NCI-H2227 (cell line): ENCODE results near the gene KRTAP17-1.

Experiments used
- DNase-seq: peaks from one replicate; lab custom pipeline; 2025; ENCODE audit not compliant: unreplicated experiment; lab: John Stamatoyannopoulos, UW

KRTAP17-1 gene

GRCh38 chr17:41333098-41333497 lies 17.6 kb upstream of the KRTAP17-1 start:
- DNase-seq: no peak

GRCh38 chr17:41332239-41332638 lies 16.7 kb upstream of the KRTAP17-1 start:
- no peak for DNase-seq

- no peak for DNase-seq
Measured at GRCh38 chr17:41331606-41332005, 16.1 kb upstream of the KRTAP17-1 start.

GRCh38 chr17:41329279-41329948 lies 13.9 kb upstream of the KRTAP17-1 start:
- DNase-seq: peak; percentile 40

- DNase-seq: no peak
Measured at GRCh38 chr17:41328207-41328606, 12.7 kb upstream of the KRTAP17-1 start.

- no peak for DNase-seq
Measured at GRCh38 chr17:41327411-41328120, 12.1 kb upstream of the KRTAP17-1 start.

- DNase-seq: no peak
Measured at GRCh38 chr17:41326173-41327145, 10.9 kb upstream of the KRTAP17-1 start.

- DNase-seq: no peak
Measured at GRCh38 chr17:41325611-41326010, 10.1 kb upstream of the KRTAP17-1 start.

- no peak for DNase-seq
Measured at GRCh38 chr17:41325126-41325525, 9.6 kb upstream of the KRTAP17-1 start.

- peak; percentile 9 for DNase-seq
Measured at GRCh38 chr17:41324180-41325075, 8.9 kb upstream of the KRTAP17-1 start.

GRCh38 chr17:41322903-41323895 lies 7.7 kb upstream of the KRTAP17-1 start:
- no peak for DNase-seq

GRCh38 chr17:41322094-41322902 lies 6.8 kb upstream of the KRTAP17-1 start:
- DNase-seq: peak; percentile 53

GRCh38 chr17:41318231-41318630 lies 2.7 kb upstream of the KRTAP17-1 start:
- no peak for DNase-seq

GRCh38 chr17:41315814-41316445 lies 420 bp upstream of the KRTAP17-1 start:
- peak; percentile 20 for DNase-seq

GRCh38 chr17:41311111-41311510 lies 4.4 kb downstream of the KRTAP17-1 start:
- DNase-seq: no peak

- no peak for DNase-seq
Measured at GRCh38 chr17:41308918-41309359, 6.6 kb downstream of the KRTAP17-1 start, which contains the start of gene KRTAP16-1. TSS of gene KRTAP16-1 (minus strand) at chr17:41309309. CDS start at chr17:41309253, 56 bp downstream.

GRCh38 chr17:41308251-41308917 lies 7.1 kb downstream of the KRTAP17-1 start:
- no peak for DNase-seq
